Panc1 (cell line): ENCODE measurements around the gene BPTF. TPM values are rescaled to one million over a fixed set of nuclear protein-coding genes. Genes with fewer than 3 reads are reported as not detected.

Experiments used
- ATAC-seq: fragments of 200-7000 bp; cut with Tn5 transposase; 2 replicates; pipeline ENCODE4 v1.9.1; 2020; ENCODE audit warnings: mild to moderate bottlenecking, moderate library complexity
- BruUV-seq: library from RNA; stranded (reverse); fragments of 400-500 nt; replicated peaks from 2 replicates; lab custom pipeline; 2021; lab: Mats Ljungman, UMichigan
- CTCF ChIA-PET: fragments of 300-600 bp; sonication (Branson Sonifier 250); formaldehyde crosslinking; loops from one replicate; lab custom pipeline; 2022; ENCODE audit warnings: antibody characterized with exemption; lab: Charles Lee
- POLR2A ChIA-PET: fragments of 300-600 bp; sonication (Branson Sonifier 250); formaldehyde crosslinking; loops from one replicate; lab custom pipeline; 2022; ENCODE audit warnings: antibody characterized with exemption; lab: Charles Lee
- DNase-seq: peaks from one replicate; pipeline ENCODE4 v3.0.0-alpha.2; 2010; ENCODE audit warnings: low read depth, low spot score
- H3K27ac ChIP-seq: 2 replicates; pipeline ENCODE4 v1.5.1; 2011; ENCODE audit warnings: mild to moderate bottlenecking, low read length, inconsistent platforms
- H3K27me3 ChIP-seq: fragments of 200-500 bp; sonication (Bioruptor generic); 2 replicates; pipeline ENCODE4 v1.6.0; 2014; ENCODE audit warnings: low read length, inconsistent platforms; ENCODE audit not compliant: control insufficient read depth, insufficient read depth
- H3K36me3 ChIP-seq: fragments of 200-500 bp; sonication (Bioruptor generic); 2 replicates; pipeline ENCODE4 v1.5.1; 2014; ENCODE audit warnings: inconsistent platforms, mild to moderate bottlenecking, low read length, moderate library complexity; ENCODE audit not compliant: control insufficient read depth, insufficient read depth
- H3K4me1 ChIP-seq: 2 replicates; pipeline ENCODE4 v1.5.1; 2011; ENCODE audit warnings: inconsistent platforms, mild to moderate bottlenecking, low read length, moderate library complexity; ENCODE audit not compliant: control insufficient read depth, insufficient read depth
- H3K4me3 ChIP-seq, 2 experiments: 2 replicates each; pipeline ENCODE4 v1.5.1; 2011 to 2012; ENCODE audit warnings: low read depth in 2 of 2, low read length in 2 of 2, mild to moderate bottlenecking in 2 of 2, inconsistent platforms in 1 of 2, moderate library complexity in 1 of 2
- H3K9me3 ChIP-seq: fragments of 200-500 bp; sonication (Bioruptor generic); 2 replicates; pipeline ENCODE4 v1.5.1; 2014; ENCODE audit warnings: low read depth, mild to moderate bottlenecking, inconsistent platforms, low read length, moderate library complexity; ENCODE audit not compliant: control insufficient read depth, insufficient read depth
- POLR2AphosphoS5 ChIP-seq: IDR thresholded peaks from 2 replicates; pipeline ENCODE4 v1.6.1; 2012; ENCODE audit warnings: mild to moderate bottlenecking, low read depth, low read length, moderate library complexity
- SIN3A ChIP-seq: IDR thresholded peaks from 2 replicates; pipeline ENCODE4 v1.6.1; 2012; ENCODE audit warnings: low read depth, mild to moderate bottlenecking, low read length, moderate library complexity, borderline replicate concordance; ENCODE audit not compliant: insufficient read depth
- TCF7L2 ChIP-seq: IDR thresholded peaks from 2 replicates; pipeline ENCODE4 v1.6.1; 2011; ENCODE audit warnings: mild to moderate bottlenecking, low read depth, low read length, inconsistent platforms
- in situ Hi-C: cut with HindIII; loops from 2 replicates; pipeline ENCODE4 v1.10.0; 2016; ENCODE audit warnings: low sequenced_read_pairs, low pct_unique_long_range_greater_than_20kb
- intact Hi-C: fragments of 100-400 bp; cut with micrococcal nuclease; formaldehyde crosslinking; loops from one replicate; pipeline ENCODE4 v1.10.0; 2022; ENCODE audit not compliant: unreplicated experiment
- total RNA-seq: library from RNA; stranded (reverse); gene quantifications from one replicate; pipeline ENCODE4 v1.2.1, GENCODE V29; 2021; ENCODE audit not compliant: unreplicated experiment
- TF ChIP-seq, protein P1 (sequence below): fragments of 450-650 bp; IDR thresholded peaks from 2 replicates; pipeline ENCODE4 v1.5.1; 2017; ENCODE audit warnings: mild to moderate bottlenecking
- TF ChIP-seq, protein P2 (sequence below), 2 experiments: IDR thresholded peaks; 2 replicates each; pipeline ENCODE4 v1.6.1; 2011 to 2012; ENCODE audit warnings: low read depth in 2 of 2, control low read depth in 1 of 2, low read length in 1 of 2, mild to moderate bottlenecking in 1 of 2, moderate library complexity in 1 of 2; ENCODE audit not compliant: insufficient read depth in 1 of 2

BPTF gene
- total RNA-seq, 1 experiment from 2014 or later = 51.1 TPM

DNA sequence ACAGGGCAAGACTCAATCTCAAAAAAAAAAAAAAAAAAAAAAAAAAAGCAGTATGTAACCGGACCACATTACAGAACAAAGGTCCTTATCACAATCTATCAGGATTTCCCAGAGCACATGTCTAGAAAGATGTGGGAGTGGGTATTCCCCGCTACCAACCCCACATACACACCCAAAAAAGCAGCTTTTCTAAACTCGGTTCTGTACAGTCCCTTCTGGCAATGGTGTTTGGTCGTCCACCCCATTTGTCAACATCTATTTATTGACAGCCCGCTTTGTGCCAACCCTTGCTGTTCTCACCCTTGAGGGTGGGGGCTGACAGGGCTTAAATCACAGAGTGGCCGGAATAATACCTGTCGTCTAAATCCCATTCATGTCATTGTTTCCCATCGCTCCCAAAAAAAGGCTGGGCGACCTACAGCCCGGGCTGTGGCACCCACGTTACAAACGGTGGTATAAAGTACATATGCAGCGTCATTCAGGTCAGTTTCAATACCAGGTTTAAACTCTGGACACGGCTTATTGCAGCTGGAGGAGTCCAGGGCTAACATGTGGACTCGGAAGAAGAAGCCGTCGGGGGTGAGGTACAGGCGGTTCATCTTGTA, 167.3 kb downstream of the BPTF start:
- Histone ChIP-seq H3K27ac (peak overlapping the region; percentile 77), H3K4me3 (peak overlapping the region; percentile 67 to 80), H3K27me3 (no peaks in the 10 kb centered on the region), H3K36me3 (peaks cover 2% of the 10 kb centered on the region; the same call in 1 of the 2 replicates), H3K9me3 (no peaks in the 10 kb centered on the region), H3K4me1 (peaks cover 9% of the 10 kb centered on the region)
- no TSS peak for BruUV-seq
- ChIA-PET CTCF (interaction anchor here (0.6 kb wide), 1 partner anchor 33 kb away, joined by 5 read pairs; no protein-coding TSS in a partner anchor), POLR2A (interaction anchor here (0.6 kb wide), 1 partner anchor 10 kb away, joined by 3 read pairs; no protein-coding TSS in a partner anchor)
- intact Hi-C loops = no loop called here
- in situ Hi-C loops = no loop called here
- DNase-seq (no peak), ATAC-seq (0 out of 2 replicates have a peak, but pooled peaks have one; percentile 1)
- TF ChIP-seq SIN3A (no peak), TCF7L2 (no peak)
- TF ChIP-seq, protein P1, sequence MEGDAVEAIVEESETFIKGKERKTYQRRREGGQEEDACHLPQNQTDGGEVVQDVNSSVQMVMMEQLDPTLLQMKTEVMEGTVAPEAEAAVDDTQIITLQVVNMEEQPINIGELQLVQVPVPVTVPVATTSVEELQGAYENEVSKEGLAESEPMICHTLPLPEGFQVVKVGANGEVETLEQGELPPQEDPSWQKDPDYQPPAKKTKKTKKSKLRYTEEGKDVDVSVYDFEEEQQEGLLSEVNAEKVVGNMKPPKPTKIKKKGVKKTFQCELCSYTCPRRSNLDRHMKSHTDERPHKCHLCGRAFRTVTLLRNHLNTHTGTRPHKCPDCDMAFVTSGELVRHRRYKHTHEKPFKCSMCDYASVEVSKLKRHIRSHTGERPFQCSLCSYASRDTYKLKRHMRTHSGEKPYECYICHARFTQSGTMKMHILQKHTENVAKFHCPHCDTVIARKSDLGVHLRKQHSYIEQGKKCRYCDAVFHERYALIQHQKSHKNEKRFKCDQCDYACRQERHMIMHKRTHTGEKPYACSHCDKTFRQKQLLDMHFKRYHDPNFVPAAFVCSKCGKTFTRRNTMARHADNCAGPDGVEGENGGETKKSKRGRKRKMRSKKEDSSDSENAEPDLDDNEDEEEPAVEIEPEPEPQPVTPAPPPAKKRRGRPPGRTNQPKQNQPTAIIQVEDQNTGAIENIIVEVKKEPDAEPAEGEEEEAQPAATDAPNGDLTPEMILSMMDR = no peak

DNA sequence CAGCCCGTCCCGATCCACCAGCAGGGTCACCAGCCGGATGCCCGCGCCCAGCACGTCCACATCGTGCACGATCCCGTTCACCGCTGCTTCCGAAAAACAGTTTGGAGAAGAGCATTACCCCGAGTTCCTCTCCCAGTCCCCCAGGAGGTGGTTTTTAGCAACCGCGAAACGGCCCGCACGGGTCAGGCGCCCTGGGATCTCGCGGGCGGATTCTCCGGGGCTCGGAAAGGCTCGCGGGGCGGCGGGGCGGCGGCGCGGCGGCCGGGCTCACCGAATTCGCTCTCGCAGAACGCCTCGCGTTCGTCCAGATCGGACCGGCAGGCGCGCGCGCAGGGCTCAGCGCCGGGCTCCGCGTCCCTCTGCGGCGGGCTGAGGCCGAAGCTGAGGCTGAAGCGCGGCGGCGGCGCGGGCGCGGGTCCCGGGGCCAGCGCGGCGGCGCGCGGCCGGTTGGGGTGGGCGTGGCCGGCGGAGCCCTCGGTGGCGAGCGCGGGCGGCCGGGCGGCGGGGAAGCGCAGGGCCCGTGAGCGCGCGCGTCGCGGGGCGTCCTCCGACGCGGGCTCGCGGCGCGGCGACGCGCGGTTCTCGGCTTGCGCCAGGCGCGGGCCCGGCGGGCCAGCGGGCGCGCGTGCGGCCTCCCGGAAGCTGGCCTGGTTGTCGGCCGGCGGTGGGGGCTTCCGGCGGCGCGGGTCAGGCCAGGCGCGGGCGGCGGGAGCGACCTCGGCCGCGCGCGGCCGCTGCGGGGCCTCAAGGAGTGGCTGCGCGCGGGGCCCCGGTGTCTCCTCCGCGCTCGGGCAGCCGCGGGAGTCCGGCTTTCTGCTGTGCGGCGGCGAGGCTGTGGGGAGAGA, 168.1 kb downstream of the BPTF start:
- BruUV-seq = no TSS peak
- in situ Hi-C loops (no loop called here), intact Hi-C loops (no loop called here)
- no peak for DNase-seq
- H3K4me1 ChIP-seq = peaks cover 9% of the 10 kb centered on the region
- H3K36me3 ChIP-seq = peaks cover 2% of the 10 kb centered on the region; the same call in 1 of the 2 replicates
- ChIA-PET POLR2A (interaction anchor here (0.6 kb wide), 1 partner anchor 10 kb away, joined by 3 read pairs; no protein-coding TSS in a partner anchor), CTCF (no interaction called here)
- H3K27me3 ChIP-seq = no peaks in the 10 kb centered on the region
- 0 out of 2 replicates have a peak, but pooled peaks have one; percentile 35 for TF ChIP-seq POLR2AphosphoS5
- TF ChIP-seq, protein P1 = no peak
- TF ChIP-seq, protein P2, sequence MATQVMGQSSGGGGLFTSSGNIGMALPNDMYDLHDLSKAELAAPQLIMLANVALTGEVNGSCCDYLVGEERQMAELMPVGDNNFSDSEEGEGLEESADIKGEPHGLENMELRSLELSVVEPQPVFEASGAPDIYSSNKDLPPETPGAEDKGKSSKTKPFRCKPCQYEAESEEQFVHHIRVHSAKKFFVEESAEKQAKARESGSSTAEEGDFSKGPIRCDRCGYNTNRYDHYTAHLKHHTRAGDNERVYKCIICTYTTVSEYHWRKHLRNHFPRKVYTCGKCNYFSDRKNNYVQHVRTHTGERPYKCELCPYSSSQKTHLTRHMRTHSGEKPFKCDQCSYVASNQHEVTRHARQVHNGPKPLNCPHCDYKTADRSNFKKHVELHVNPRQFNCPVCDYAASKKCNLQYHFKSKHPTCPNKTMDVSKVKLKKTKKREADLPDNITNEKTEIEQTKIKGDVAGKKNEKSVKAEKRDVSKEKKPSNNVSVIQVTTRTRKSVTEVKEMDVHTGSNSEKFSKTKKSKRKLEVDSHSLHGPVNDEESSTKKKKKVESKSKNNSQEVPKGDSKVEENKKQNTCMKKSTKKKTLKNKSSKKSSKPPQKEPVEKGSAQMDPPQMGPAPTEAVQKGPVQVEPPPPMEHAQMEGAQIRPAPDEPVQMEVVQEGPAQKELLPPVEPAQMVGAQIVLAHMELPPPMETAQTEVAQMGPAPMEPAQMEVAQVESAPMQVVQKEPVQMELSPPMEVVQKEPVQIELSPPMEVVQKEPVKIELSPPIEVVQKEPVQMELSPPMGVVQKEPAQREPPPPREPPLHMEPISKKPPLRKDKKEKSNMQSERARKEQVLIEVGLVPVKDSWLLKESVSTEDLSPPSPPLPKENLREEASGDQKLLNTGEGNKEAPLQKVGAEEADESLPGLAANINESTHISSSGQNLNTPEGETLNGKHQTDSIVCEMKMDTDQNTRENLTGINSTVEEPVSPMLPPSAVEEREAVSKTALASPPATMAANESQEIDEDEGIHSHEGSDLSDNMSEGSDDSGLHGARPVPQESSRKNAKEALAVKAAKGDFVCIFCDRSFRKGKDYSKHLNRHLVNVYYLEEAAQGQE (IDR thresholded peaks at IDR 0.05; ENCODE audit: insufficient read depth in 1 of 2, low read depth in 2 of 2, low read length in 1 of 2) = no peak
- peak overlapping the region; percentile 82 for H3K27ac ChIP-seq
- peak overlapping the region; percentile 67 to 80 for H3K4me3 ChIP-seq
- H3K9me3 ChIP-seq = no peaks in the 10 kb centered on the region
- peak; percentile 88 for ATAC-seq
